Iris pigment epithelial cell (primary cell): ENCODE results near the gene KIF14.
"Not testable (repeated sequence)": the region's sequence is repeated elsewhere in the genome, so short reads cannot be mapped to it uniquely, and the experiment has no call there.

Source experiments
- DNase-seq: peaks from one replicate; pipeline ENCODE4 v3.0.0-alpha.2; 2011; ENCODE audit warnings: low read depth

Gene KIF14

DNA sequence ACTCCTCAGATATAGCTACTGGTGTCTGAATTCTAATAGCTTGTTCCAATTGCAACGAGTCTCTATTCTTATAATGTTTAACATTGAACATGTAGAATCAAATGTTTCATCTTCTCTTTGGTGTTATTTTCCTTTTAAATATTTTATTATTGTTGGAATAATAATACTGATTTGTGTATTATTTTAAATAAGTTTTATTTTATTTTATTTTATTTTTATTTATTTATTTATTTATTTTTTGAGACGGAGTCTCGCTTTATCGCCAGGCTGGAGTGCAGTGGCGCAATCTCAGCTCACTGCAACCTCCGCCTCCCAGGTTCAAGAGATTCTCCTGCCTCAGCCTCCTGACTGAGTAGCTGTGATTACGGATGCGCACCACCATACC, 10.0 kb upstream of the KIF14 start:
- DNase-seq: not testable (repeated sequence)

DNA sequence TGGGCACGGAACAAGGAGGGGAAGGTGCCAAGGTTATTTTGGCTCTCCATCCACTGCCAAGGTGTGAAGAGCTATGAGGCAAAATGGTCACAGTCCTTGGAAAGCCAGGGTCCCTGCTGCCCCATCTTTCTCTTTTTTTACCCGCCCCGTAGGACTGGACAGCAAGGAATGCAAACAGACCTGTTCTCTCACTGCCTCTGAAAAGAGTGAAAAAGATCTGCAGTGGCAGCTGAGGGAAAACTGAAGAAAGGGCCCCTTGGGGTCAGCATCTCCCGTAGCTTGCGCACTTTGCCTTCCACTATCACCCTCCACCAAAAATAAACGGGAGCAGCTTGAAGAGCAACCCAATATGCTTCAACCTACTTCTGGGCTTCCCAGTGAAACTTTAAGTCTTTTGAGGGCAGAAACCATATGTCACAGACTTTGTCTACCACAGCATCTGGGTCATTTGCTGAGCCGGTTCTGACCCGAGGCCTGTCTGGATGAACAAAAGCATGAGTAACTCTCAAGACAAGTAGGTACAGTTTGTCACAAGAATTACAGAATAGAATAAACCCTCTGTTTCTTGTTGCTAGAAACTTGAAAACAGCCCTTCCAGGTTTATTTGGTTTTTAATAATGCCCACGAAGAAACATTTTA, 9.4 kb upstream of the KIF14 start:
- no peak for DNase-seq

DNA sequence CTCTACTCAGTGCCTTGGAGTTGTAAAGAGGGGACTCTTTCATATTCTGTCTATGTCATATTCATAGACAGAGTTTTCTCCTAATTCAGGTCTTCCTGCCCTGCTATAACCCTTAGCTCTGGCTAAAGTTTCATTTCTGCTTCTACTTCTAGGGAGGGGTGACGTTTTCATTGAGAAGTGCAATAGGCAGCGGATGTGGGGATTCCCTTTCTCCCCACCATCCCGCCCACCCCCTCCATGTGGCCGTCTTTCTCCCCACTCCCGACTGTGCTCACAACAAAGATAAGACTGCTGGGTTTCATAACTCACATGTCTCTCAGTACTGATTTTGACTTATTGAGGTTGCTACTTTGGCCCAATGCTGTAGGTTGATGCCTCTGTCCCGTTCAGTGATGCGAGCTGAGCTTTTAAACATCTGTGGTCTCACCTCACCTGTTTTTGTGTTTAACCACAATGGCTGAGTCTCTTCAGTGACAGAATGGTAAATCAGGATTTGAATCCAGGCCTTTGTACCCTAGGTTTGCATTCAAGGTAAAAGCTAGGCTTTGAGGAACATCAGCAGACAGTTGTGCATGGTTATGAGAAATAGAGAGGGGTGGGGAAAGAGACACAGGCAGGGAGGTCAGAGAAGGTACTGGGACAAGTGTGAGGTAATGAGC, 7.8 kb upstream of the KIF14 start:
- DNase-seq: no peak

DNA sequence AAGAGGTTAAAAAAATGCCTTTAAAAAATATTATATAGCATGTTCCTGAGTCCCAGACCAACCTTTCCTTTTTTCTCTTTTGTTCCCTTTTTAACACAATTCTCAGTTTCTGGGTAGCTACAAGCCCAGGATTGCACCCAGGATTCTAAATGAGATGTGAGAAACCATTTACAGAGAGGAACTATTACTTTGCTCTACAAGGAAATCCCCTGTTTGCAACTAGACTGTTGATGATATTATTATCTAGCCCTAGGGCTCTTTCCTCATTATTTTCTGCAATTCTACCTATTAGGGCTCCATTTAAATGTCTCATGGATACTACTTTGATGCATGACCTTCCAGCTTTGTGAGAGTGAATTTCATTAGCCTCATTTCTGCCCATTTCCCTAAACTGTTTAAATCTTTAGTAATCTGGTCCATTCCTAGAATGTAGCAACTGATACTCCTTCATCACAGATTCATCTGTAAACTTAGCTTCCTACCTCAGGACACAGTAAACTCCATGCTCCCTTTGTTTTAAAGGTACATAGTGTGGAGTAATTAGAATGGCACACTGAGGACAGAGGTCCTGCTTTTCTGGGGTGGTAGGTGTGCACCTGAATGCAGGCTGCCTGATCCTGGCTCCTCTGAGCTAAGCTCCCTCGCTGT, 7.1 kb upstream of the KIF14 start:
- no peak for DNase-seq

DNA sequence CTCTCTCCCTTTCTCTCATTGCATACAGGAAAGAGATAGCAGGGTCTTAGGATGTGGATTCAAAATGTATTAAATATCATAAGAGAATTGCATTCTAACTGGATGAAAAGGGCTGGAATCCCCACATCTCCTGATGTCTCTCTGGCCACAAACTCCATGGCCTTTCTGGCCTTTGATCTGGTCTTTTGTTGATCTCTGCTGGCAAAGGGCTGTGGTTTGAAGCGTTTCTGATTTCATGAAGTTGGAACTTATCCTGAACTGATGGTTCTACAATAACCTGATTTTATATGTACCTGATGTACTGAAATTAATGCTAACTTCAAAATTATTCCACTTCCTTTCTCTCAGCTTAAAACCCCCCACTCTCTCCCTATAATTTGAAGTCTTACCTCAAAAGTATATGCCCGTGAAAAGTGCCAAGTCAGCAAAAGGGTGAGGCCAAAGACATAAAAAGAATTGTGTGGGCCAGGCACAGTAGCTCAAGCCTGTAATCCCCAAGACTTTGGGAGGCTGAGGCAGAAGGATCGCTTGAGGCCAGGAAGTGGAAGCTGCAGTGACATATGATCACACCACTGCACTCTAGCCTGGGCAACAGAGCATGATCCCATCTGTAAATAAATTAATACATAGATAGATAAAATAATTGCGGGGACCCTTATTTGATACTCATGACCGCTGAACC, 6.4 kb upstream of the KIF14 start:
- DNase-seq: no peak

DNA sequence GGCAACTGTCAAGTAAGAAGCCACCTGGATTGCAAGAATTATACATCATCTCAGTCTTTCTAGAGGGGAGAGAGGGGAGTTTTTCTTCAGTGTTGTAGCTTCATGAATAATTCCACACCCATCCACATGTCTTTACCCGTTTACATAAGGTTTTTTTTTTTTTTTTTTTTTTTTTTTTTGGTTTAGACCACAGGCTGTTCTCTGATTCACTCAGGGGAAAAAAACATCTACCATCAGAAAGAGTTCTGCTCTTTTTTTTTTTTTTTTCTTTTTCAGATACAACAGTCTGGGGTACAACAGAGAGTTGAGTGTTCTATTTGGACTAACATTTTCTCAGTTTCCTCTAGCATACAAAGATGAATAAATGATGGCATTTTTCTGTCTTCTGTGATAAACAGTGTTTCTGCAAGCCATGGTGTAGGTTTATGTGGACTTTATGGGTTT, 4.9 kb upstream of the KIF14 start:
- peak; percentile 62 for DNase-seq

DNA sequence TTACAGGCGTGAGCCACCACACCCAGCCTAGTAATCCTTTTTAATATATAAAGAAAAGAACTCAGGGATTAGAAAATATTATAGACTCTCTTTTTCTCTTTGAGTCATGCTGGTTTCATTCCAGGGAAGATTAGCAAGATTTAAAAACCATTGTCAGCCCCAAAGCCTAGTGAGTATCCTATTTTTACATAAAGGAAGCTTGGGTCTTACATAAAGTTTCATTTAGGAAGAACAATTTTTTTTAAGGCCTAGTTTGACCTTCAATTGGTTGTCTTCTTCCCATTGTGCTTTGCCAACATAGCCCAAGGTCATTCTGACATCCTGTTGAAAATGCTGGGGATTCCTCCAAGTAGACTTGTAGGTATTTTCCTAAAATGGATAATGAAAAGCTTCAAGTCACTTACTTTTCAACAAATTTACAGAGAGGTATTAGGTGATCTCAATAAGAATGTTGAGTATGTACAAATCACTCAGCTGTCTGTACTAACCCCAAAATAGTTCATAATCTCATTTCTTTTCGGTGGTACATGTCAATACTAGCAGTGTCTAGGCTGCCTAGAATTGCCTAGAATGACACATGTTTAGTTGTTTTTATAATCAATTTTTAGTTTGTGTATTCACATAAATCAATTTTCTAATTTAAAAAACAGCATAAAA, 4.3 kb upstream of the KIF14 start:
- peak; percentile 12 for DNase-seq

DNA sequence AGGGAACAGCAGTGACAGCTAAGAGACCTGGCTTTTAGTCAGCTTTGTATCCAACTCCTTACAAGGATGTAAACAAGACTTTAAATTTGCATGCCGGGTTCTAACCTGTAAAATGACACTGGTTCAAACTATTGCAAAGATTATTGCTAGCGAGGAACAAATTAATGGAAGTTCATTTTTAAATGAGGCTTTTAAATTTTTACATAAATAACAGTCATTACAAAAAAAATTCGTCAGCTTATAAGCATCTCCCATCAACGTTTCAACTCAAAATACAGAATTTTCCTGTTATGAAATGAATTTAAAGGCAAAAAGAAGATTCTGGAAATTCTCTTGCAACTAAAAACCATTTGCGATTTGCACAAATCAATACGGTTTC, 668 bp downstream of the KIF14 start:
- DNase-seq: no peak

DNA sequence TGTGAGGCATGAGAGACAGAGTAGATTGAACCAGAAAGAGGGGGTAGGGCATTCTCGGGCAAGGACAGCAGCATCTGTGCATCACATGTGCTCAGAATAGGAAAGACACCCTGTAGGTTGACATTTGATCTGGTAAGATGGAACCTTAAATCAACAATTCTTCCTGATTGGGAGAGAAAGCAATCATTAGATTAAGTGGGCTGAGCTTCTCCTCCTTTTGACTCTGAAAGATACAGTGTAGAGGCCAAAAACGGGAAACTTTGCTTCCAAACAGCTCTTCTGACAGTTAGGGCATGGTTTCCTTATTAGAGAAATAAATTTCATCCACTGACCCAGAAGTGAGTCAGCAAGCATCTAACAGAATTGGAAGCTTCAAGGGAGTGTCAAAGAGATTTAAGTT, 9.7 kb downstream of the KIF14 start:
- peak; percentile 51 for DNase-seq

DNA sequence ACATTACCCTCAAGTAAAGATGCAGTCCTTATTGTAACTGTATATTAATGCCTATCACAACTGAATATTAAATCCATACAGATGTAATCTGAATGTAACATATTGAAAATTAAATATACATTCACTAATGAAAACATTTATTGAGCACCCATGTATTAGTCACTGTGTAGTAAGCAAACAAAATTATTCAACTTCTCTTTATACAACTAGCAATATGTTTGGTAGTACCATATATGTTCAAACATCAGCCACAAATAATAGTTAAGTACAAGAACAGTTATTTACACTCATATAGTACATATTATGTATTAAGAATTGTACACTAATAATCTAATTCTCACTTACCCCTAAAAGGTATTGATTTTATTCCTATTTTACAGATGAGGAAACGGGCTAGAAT, 17.9 kb downstream of the KIF14 start:
- no peak for DNase-seq

DNA sequence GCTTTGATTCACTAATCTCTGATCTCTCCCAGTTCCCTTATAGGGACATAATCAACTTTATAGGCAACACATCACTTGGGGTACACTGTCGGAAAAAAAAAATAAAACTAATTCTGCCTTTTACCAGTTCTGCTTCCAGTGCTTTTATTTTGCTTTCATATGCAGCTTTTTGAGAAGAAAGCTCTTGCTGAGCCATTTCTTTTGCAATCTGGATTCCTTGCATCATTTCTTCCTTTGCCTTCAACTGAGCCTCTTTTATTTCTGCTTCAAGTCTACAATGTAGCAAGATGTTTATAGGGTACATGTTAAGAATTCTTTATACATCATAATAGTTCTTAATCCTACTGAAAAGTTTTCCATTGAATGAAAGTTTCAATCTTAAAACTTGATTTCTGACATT, 30.6 kb downstream of the KIF14 start:
- DNase-seq: peak; percentile 6

DNA sequence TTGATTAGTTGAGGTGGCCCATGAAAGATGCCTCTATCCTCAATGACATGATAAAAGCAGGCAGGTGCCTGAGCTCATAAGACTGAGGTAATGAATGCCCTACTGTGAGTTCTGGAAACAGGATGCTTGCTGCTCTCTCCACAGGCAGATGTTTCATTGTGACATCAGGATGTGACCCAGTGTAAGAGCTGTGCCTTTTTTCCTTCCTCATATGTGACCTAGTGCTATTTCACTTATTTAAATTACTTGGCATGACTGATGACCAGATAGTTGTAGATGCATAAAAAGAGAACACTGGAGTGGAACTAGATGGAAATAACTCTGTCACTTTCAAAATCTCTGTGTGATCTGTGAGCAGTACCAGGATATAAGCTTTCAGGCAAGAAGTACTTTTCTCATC, 31.9 kb downstream of the KIF14 start:
- DNase-seq: no peak

DNA sequence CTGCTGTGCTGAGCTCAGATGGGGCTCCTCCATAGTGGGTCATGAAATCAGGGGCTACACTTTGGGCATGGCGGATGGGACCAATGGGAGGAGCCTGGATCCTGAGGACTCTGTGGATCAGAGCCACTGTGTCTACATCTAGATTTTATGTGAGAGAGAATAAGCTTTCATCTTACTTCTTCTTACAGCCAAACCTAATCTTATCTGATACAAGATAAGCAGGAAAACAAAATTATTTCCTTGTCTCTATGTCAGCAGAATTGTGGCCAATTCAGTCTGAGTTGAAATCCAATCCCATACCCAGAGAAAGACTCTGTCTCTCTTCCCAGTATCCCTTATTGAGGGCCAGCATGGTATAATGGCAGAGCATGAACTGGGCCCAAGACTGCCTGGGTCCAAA, 56.2 kb downstream of the KIF14 start:
- DNase-seq: no peak

DNA sequence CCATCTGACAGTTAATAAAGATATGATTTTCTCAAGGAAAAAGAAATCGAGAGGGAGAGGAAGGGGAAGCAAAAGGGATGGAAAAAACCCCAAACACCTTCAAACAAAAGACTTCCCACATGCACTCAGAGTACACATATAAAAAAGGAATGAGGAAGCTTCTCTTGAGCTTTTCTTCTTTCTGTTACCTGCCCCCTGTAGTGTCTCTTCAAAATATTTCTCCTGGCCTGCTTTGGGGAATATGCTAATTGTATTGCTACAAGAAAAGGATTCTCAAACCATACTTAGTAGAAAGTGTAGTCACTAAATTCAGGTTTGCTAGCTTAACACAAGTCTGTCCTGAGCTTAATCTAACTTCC, 58.7 kb downstream of the KIF14 start:
- DNase-seq: no peak

DNA sequence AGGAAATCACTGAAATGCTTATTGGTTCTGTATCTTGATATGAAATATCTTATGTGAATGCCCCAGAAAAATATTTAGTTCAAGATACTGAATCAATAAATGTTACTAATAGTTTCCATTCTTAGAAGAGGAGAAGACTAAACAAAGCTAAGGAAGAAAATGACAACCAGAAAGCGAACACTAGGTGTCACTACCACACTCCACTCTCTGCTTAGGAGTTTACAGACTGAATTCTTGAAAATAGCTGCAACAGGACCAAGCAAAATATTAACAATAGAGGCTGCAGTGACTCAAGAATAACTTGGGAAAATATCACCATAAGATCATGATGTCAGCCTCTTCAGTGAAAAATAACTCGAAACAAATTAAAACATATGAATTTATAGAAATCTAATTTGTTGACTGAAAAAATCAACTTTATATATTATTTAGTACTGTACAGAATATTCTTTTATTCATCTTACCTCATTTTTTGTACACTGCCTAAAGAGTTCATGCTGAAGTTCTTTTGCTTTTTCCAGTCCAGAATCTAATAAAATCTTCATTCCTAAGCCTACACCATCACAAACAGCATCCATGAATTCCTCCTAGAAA, 61.6 kb downstream of the KIF14 start:
- peak; percentile 73 for DNase-seq

DNA sequence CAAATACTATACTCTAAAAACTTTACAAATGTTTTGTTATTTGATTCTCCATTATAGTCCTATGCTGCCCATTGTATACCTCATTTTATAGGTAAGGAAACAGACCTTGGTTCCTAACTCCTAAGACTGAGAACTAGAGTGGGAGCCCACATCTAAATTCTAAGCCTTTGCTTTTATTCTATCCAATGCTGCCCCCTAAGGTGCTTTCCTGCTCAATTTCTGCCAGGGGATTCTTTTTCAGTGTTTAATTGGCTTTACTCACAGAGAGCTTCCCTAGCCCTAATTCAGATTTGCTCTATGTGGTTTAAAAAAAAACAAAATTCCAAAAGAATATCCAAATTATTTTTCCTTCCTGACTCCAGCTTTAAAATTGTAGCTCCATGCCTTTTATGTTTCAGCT, 64.5 kb downstream of the KIF14 start:
- no peak for DNase-seq

DNA sequence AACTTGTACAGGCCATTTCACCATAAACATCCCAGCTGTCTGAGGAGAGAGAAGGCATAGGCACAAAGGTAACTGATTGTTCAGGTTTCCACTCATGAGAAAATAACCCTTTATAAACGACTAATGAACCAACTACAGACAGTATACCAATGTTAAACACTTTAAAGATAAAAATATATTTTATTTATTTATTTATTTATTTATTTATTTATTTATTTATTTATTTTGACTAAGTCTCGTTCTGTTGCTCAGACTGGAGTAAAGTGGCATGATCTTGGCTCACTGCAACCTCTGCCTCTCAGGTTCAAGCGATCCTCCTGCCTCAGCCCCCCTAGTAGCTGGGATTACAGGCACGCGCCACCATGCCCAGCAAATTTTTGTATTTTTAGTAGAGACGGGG, 67.8 kb downstream of the KIF14 start:
- DNase-seq: not testable (repeated sequence)

DNA sequence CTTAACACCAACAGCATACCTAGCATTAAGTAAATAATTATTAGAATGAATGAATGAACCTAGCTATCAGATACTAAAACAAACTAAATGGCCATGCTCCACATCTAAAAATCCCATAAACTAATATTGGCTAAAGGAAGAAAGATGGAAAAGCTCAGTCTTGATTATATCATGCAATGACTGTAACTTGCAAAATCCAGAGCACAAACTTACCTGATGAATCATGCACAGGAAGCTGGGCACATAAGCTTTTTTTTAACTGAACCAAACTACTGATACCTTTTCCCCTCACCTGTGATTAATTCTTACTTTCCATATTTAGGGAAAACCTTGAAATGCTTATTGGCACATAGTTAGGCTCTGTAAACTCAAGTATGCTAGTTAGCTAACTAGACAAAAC, 70.2 kb downstream of the KIF14 start:
- DNase-seq: peak; percentile 29

DNA sequence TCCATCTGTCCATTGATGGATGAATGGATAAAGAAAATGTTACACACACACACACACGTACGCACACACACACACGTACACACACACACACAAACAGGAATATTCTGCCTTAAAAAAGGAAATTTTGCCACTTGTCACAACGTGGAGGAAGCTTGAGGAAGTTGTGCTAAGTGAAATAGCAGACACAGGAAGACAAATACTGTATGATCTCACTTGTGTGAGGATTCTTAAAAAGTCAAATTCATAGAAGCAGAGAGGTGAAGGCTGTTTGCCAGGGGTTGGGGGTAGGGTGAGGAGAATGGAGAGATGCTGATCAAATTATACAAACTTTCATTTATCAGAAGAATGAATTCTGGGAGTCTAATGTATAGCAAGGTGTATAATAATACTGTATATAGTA, 73.2 kb downstream of the KIF14 start:
- no peak for DNase-seq

DNA sequence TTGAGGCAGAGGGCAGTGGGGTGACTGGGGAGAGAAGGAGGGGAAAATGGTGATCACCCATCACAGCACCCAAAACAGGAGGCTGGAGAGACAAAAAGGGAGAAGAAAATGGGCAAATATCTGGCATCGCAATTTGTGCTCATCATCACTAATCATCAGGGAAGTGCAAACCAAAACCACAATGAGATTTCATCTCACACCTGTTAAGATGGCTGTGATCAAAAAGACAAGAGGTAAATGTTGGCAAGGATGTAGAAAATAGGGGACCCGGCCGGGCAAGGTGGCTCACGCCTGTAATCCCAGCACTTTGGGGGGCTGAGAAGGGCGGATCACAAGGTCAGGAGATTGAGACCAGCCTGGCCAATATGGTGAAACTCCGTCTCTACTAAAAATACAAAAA, 74.0 kb downstream of the KIF14 start:
- DNase-seq: no peak

DNA sequence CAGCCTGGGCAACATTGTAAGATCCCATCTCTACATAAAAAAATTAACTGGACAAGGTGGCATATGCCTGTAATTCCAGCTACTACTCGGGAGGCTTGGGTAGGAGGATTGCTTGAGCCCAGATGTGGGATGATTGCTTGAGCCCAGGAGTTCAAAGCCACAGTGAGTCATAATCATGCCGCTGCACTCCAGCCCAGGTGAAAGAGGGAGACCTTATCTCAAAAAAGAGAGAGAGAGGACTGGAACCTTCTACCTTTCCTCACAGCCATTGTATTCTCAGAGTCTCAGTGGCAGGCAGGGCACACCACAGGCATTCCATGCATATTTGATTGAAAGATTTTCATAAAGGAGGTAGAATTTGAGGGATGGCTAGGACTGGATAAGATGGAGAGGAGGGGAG, 78.4 kb downstream of the KIF14 start:
- DNase-seq: no peak

DNA sequence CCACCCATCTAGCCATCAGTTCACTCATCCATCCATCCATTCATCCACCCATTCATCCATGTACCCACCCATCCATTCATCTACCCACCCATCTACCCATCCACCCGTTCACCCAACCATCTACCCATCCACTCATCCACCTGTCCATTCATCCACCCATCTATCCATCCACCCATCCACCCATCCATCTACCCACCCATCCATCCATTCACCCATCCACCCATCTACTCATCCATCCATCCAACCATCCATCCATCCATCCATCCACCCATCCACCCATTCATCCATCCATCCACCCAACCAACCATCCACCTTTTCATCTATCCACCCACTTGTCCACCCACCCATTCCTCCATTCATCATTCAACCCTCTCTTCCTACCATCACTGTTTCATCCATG, 80.3 kb downstream of the KIF14 start:
- no peak for DNase-seq
